Esophagus muscularis mucosa (tissue), 4 donors: ENCODE measurements around the gene GPR160.

Source experiments
- EP300 ChIP-seq: sonication (generic); formaldehyde crosslinking; IDR thresholded peaks from one replicate; pipeline ENCODE4 v1.6.1; 2017; ENCODE audit warnings: antibody characterized with exemption
- POLR2A ChIP-seq: fragments of 450-650 bp; IDR thresholded peaks from one replicate; pipeline ENCODE4 v1.6.1; 2017; ENCODE audit warnings: antibody characterized with exemption, moderate library complexity, mild to moderate bottlenecking, low read depth
- TF ChIP-seq, protein P1 (sequence below), 3 experiments: fragments of 200-600 bp in 2 of 3; fragments of 450-650 bp in 1 of 3; sonication (generic) in 2 of 3; IDR thresholded peaks; one replicate each; pipeline ENCODE4 v1.5.1; 2017 to 2019; ENCODE audit warnings: antibody characterized with exemption in 3 of 3, mild to moderate bottlenecking in 2 of 3, moderate library complexity in 1 of 3

DNA sequence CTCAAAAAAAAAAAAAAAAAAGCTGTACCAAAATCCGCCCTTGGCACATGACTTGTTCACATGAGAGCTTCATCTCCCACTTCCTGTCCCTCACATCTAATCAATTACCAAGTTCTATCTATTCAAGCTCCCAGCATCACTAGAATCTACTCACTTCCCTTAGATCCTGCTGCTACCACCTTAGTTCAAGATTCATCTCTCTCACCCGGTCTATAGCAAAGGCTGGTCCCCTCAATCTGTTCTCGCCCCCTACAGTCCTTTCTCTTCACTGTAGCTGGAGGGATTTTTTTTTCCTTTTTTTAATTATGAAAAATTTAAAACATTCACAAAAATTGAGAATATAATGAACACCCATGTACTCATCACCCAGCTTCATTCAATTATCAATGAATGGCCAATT lies 16.7 kb upstream of the GPR160 start:
- TF ChIP-seq, protein P1, sequence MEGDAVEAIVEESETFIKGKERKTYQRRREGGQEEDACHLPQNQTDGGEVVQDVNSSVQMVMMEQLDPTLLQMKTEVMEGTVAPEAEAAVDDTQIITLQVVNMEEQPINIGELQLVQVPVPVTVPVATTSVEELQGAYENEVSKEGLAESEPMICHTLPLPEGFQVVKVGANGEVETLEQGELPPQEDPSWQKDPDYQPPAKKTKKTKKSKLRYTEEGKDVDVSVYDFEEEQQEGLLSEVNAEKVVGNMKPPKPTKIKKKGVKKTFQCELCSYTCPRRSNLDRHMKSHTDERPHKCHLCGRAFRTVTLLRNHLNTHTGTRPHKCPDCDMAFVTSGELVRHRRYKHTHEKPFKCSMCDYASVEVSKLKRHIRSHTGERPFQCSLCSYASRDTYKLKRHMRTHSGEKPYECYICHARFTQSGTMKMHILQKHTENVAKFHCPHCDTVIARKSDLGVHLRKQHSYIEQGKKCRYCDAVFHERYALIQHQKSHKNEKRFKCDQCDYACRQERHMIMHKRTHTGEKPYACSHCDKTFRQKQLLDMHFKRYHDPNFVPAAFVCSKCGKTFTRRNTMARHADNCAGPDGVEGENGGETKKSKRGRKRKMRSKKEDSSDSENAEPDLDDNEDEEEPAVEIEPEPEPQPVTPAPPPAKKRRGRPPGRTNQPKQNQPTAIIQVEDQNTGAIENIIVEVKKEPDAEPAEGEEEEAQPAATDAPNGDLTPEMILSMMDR (IDR thresholded peaks at IDR 0.05), result no peak
- TF ChIP-seq EP300 (no peak), POLR2A (no peak)
